CD4-positive, alpha-beta T cell treated with Interleukin-1 beta for 1 hour (primary cell): ENCODE results near the gene ASL.
"Not testable (repeated sequence)": the region's sequence is repeated elsewhere in the genome, so short reads cannot be mapped to it uniquely, and the experiment has no call there.

Experiments
- DNase-seq, 2 donors: peaks; one replicate each; pipeline ENCODE4 v3.0.0-alpha.2; 2020 to 2022

The ASL gene

GRCh38 chr7:66075590-66076461 lies at the start of gene ASL:
Gene ASL (plus strand): TSS chr7:66075819. CDS start chr7:66076082, 263 bp downstream.
- DNase-seq, result peak; percentile 89 to 90

GRCh38 chr7:66028342-66028741 lies 47.3 kb upstream of the ASL start:
- not testable (repeated sequence) for DNase-seq

GRCh38 chr7:66033471-66034385 lies 41.9 kb upstream of the ASL start:
- peak in 1 of 2 donors; percentile 17 for DNase-seq

GRCh38 chr7:66034436-66035010 lies 41.1 kb upstream of the ASL start:
- not testable (repeated sequence) for DNase-seq

GRCh38 chr7:66036382-66036781 lies 39.2 kb upstream of the ASL start:
- no peak for DNase-seq

GRCh38 chr7:66036788-66037187 lies 38.8 kb upstream of the ASL start:
- DNase-seq, result no peak

- DNase-seq, result no peak
These were observed 36.4 kb upstream of the ASL start for GRCh38 chr7:66039094-66039670.

- peak; percentile 17 to 25 for DNase-seq
These were observed 31.7 kb upstream of the ASL start for GRCh38 chr7:66043681-66044497.

- not testable (repeated sequence) for DNase-seq
These were observed 31.1 kb upstream of the ASL start for GRCh38 chr7:66044498-66044854.

- no peak for DNase-seq
These were observed 28.2 kb upstream of the ASL start for GRCh38 chr7:66047426-66047825.

GRCh38 chr7:66049886-66050285 lies 25.7 kb upstream of the ASL start:
- DNase-seq, result not testable (repeated sequence)

GRCh38 chr7:66050337-66050957 lies 25.2 kb upstream of the ASL start:
- no peak for DNase-seq

- DNase-seq, result no peak
These were observed 24.6 kb upstream of the ASL start for GRCh38 chr7:66050990-66051448.

GRCh38 chr7:66052447-66052846 lies 23.2 kb upstream of the ASL start:
- DNase-seq, result no peak

- DNase-seq, result no peak
These were observed 21.6 kb upstream of the ASL start for GRCh38 chr7:66054063-66054462.

- no peak for DNase-seq
These were observed 20.2 kb upstream of the ASL start for GRCh38 chr7:66055321-66055956.

- no peak for DNase-seq
These were observed 14.8 kb upstream of the ASL start for GRCh38 chr7:66060796-66061195.

- no peak for DNase-seq
These were observed 5.9 kb upstream of the ASL start for GRCh38 chr7:66069732-66070131.

- no peak for DNase-seq
These were observed 5.4 kb upstream of the ASL start for GRCh38 chr7:66070222-66070621.

GRCh38 chr7:66072208-66072607 lies 3.4 kb upstream of the ASL start:
- not testable (repeated sequence) for DNase-seq
